GM18861 (cell line): Measurements from ENCODE around the gene CAMTA1.

ENCODE experiments used
- ATAC-seq: cut with Tn5 transposase; IDR thresholded peaks from one replicate; pipeline ENCODE4 v1.9.1; 2021; ENCODE audit not compliant: unreplicated experiment

CAMTA1 gene

GRCh38 chr1:6779089-6779805 lies 6.0 kb upstream of the CAMTA1 start:
- no peak for ATAC-seq

DNA sequence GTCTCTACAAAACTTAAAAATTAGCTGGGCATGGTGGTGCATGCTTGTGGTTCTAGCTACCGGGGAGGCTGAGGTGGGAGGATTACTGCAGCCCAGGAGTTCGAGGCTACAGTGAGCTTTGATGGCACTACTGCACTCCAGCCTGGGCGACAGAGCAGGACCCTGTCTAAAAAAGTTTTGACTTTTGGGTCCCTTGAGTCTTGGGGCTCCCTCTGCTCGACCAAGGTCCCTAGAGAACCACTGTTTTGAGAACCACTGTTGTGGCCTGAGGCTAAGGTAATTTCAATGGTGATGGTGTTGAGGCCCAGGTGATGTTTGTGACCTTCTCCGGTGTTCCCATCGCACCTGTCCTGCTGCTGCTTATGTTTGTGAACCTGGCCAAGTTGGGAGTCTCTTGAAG lies 3.1 kb upstream of the CAMTA1 start:
- ATAC-seq, result no peak

GRCh38 chr1:6783221-6783620 lies 2.0 kb upstream of the CAMTA1 start:
- no peak for ATAC-seq

- ATAC-seq, result no peak
Observed at GRCh38 chr1:6783936-6784559, 1.2 kb upstream of the CAMTA1 start.

DNA sequence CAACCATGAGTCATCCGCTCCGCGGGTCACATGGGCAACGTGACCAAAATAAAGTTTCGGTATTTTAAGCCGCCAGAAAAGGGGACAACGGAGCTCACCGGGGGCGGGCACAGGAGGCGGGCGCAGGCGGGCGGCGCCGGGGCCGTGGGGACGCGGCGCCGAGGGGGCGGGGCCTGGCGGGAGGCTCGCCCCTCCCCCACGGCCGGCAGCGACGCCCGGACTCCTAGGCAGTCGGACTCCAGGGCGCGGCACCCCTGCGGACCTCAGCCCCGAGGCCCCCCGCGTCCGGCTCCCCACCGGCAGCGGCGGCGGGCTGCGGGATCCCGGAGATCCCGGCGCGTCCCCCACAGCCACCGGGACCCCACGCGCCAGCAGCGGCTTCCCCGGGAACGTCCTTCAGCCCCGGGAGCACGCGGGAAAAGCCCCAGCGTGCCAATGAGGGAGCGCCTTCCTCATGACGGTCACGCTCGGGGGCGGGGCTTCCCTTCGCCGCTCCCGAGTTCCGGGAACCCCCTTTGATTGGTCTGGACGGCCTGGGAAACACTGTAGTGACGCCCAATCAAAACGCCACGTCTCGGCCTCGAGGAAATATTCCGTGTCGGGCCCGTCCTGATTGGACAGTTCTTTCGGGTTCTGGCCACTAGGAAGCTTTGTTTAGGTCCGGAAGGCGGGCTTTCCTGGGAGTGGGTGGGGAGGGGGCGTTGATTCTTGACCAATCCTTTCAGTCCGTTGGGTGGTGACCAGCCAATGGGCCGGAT lies 515 bp upstream of the CAMTA1 start:
- ATAC-seq, result peak; percentile 64

DNA sequence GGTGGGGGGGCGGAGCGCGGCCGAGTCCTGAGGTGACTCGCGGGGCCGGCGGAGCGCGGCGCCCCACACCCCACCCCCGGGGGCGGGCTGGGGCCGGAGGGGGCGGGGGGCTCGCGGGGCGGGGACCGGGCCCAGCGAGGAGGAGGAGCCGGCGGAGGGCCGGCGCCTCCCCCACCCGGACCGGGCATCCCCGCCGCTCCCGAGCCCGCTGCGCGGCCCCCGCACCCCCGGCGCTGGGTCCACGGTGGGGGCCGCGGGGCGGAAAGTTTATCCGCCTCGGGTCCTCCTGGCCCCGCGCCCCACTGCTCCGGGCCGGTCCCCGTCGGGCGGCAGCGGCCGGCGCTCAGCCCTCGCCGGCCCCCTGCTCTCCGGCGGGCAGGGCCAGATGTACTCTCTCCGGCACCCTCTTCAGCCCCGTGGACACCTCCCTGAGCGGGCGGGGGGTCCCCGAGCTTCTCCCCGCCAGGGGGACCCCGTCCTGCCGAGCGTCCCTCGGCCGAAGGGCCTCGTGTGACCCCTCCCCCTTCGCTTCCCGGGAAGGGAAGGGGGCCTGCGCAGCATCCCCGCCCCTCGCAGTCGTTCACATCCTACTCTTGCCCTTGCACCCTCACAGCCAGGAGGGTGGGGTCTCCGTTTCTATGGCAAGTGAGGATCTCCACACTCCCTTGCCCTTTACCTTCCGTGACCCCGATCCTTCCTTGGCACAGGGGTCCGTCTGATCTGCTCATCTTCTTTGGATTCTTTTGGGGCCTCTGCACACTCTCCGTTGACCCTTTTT lies 663 bp downstream of the CAMTA1 start:
- no peak for ATAC-seq

- ATAC-seq, result no peak
Observed at GRCh38 chr1:6788946-6789345, 3.7 kb downstream of the CAMTA1 start.

GRCh38 chr1:6790146-6790545 lies 4.9 kb downstream of the CAMTA1 start:
- ATAC-seq, result no peak

DNA sequence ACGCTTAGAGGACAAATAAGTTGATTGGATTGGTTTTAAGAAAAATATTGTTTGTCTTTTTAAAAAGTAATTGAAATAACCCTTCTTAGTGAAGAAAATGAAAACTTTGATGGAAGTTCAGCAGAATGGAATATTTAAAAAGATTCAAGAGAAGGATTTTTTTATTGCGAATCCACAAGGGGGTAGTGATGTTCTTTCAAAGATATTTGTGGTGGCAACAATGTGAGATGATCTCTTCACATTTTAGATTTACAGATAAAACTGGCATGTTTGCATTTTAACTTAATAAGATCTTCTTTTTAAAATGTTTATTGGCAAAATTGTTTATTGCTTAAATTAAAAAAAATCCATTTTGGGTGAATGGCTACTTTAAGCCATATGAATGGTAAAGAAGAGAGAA lies 8.9 kb downstream of the CAMTA1 start:
- no peak for ATAC-seq

DNA sequence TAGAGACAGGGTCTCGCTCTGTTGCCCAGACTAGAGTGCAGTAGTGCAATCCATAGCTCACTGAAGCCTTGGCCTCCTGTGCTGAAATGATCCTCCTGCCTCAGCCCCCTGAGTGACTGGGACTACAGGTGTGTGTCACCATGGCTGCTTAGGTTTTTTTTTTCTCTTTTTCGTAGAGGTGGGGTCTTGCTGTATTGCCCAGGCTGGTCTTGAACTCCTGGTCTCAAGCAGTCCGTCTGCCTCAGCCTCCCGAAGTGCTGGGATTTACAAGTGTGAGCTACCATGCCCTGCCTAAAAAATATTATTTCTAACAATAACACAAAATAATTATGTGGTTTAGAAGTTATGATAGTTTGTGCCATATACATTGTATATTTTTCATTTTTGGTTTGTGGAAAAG lies 9.9 kb downstream of the CAMTA1 start:
- ATAC-seq, result no peak

GRCh38 chr1:6795661-6796060 lies 10.4 kb downstream of the CAMTA1 start:
- ATAC-seq, result no peak

DNA sequence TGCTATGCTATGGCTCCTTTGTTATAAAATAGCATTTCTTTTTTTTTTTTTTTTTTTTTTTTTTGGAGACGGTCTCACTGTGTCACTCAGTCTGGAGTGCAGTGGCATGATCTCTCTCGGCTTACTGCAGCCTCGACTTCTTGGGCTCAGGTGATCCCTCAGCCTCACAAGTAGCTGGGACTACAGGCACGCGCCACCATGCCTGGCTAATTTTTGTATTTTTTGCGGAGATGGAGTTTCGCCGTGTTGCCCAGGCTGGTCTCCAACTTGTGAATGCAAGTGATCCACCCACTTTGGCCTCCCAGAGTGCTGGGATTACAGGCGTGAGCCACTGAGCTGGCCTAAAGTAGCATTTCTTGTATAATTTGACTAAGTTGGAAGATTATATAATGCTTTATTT lies 10.8 kb downstream of the CAMTA1 start:
- ATAC-seq, result no peak

- ATAC-seq, result no peak
Observed at GRCh38 chr1:6799499-6799898, 14.2 kb downstream of the CAMTA1 start.

- no peak for ATAC-seq
Observed at GRCh38 chr1:6800745-6801144, 15.5 kb downstream of the CAMTA1 start.

DNA sequence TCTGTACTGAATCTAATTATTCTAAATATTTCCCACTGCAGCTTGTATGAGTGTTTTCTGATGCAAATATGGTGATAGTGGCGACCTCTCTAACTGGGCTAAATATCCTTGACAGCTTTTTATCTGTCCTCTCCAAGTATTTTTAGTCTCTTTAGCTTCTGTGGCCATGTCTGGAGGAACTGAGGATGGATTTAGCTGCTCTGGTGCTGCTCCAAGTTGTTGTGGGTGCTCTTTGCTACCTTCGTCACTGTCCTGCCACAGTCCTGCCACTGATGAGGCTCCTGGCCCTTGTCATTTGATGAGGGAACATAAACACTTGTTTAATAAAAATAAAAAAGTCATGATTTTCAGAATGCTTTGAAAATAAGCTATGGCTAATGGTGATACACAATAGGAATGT lies 15.9 kb downstream of the CAMTA1 start:
- ATAC-seq, result no peak

DNA sequence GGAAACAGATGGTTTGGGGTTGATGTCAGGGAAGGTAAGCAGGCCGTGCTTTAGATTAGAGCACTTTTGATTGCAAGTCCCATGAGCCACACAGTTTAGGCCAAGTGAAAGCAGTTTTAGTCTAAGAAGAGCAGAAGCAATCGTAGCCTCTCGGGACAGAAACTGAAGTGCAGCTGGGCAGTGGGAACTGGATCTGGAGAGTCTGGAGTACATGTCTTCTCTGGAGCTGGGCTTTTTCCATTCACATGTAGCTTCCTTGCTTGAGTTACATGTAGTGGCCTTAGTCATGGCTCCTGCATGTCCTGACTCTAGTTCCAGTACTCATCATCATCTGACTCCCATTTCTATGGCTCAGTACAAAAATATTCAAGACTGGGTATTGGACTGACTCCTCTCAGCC lies 16.7 kb downstream of the CAMTA1 start:
- no peak for ATAC-seq

- no peak for ATAC-seq
Observed at GRCh38 chr1:6802454-6802853, 17.2 kb downstream of the CAMTA1 start.

DNA sequence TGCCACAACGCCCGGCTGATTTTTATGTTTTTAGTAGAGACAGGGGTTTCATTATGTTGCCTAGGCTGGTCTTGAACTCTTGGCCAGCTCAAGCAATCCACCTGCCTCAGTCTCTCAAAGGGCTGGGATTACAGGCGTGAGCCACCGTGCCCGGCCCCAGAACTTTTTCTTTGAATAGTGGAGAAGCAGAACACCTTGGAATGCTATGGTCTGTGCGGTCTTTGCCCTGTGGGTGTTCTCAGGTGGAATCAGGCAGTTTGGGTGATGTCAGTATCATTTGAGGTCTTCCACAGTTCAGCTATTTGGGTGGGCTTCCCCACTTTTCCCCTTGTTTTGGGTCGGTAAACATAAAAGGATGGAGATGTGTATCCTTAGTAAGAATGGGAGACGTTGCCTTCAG lies 17.6 kb downstream of the CAMTA1 start:
- no peak for ATAC-seq

GRCh38 chr1:6803357-6803756 lies 18.1 kb downstream of the CAMTA1 start:
- ATAC-seq, result no peak

DNA sequence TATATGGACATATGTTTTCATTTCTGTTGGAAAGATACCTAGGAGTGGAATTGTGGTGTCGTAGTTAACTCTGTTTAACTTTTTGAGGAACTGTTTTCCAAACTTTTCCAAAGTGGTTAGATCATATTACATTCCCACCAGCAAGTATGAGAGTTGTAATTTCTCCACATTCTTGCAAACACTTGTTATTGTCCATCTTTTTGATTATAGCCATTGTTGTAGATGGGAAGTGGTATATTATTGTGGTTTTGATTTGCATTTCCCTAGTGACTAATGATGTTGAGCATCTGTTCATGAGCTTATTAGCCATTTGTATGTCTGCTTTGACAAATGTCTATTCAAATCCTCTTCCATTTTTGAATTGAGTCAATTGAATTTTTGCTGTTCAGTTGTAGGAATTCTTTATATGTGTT lies 19.8 kb downstream of the CAMTA1 start:
- no peak for ATAC-seq

- ATAC-seq, result no peak
Observed at GRCh38 chr1:6807782-6808181, 22.5 kb downstream of the CAMTA1 start.
